ENCODE measurements around the gene INTS15.

The INTS15 gene

GRCh38 chr7:6563936-6564770 is 25.7 kb upstream of the INTS15 start:
- DNase-seq (ENCODE audit: low spot score): no peak
- TF ChIP-seq, protein P1, sequence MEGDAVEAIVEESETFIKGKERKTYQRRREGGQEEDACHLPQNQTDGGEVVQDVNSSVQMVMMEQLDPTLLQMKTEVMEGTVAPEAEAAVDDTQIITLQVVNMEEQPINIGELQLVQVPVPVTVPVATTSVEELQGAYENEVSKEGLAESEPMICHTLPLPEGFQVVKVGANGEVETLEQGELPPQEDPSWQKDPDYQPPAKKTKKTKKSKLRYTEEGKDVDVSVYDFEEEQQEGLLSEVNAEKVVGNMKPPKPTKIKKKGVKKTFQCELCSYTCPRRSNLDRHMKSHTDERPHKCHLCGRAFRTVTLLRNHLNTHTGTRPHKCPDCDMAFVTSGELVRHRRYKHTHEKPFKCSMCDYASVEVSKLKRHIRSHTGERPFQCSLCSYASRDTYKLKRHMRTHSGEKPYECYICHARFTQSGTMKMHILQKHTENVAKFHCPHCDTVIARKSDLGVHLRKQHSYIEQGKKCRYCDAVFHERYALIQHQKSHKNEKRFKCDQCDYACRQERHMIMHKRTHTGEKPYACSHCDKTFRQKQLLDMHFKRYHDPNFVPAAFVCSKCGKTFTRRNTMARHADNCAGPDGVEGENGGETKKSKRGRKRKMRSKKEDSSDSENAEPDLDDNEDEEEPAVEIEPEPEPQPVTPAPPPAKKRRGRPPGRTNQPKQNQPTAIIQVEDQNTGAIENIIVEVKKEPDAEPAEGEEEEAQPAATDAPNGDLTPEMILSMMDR (IDR thresholded peaks at IDR 0.05; ENCODE audit: extremely low read depth, insufficient read depth, missing control alignments): no peak
- in situ Hi-C loops (cut with MboI; ENCODE audit: low pct_unique_long_range_greater_than_20kb, low sequenced_read_pairs, unreplicated experiment): no loop called here

DNA sequence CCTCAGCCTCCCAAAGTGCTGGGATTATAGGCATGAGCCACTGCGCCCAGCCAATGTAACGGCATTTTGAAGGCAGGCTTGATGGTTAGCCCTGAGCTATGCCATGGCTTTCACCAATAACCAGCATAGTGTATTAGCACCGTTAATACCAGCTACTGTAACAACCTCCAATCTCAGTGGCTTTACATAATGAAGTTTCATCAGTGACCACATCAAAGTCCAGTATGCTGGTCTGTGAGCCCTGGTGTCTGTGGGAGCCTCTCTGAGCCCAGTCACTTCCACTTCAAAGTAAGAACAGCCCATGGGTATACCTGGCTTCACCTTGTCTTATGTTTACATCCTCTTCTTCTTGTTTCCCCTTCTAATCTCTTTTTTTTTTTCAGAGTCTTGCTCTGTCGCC is 24.2 kb upstream of the INTS15 start:
- TF ChIP-seq, protein P1 (IDR thresholded peaks at IDR 0.05; ENCODE audit: extremely low read depth, insufficient read depth, missing control alignments): no peak
- no peak for DNase-seq (ENCODE audit: low spot score)
- in situ Hi-C loops (cut with MboI; ENCODE audit: low pct_unique_long_range_greater_than_20kb, low sequenced_read_pairs, unreplicated experiment): no loop called here

GRCh38 chr7:6567886-6568285 is 21.9 kb upstream of the INTS15 start:
- DNase-seq (ENCODE audit: low spot score): no peak
- TF ChIP-seq, protein P1 (IDR thresholded peaks at IDR 0.05; ENCODE audit: extremely low read depth, insufficient read depth, missing control alignments): no peak
- in situ Hi-C loops (cut with MboI; ENCODE audit: low pct_unique_long_range_greater_than_20kb, low sequenced_read_pairs, unreplicated experiment): no loop called here

DNA sequence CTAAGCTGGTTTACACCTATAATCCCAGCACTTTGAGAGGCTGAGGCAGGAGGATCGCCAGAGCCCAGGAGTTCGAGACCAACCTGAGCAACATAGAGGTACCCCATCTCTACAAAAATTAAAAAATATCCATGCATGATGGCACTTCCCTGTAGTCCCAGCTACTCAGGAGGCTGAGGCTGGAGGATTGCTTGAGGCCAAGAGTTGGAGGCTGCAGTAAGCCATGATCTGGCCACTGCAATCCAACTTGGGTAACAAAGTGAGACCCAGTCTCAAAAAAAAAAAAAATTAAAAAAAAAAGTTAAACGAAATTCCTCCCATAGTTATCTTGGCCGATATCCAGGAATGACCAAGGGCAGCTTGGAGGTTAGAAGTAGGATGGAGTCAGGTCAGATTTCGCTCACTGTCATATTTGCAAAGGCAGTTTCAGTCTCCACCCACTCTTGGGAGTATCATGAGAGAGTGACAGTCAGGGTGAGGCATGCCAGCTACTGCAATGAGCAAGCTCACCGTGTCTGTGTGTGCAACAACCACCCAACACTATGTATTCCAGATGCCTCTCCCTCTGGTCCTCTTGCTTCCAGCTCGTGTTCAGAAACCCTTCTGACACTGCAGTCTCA is 18.6 kb upstream of the INTS15 start:
- in situ Hi-C loops (cut with MboI; ENCODE audit: low pct_unique_long_range_greater_than_20kb, low sequenced_read_pairs, unreplicated experiment): no loop called here
- no peak for DNase-seq (ENCODE audit: low spot score)
- TF ChIP-seq, protein P1 (IDR thresholded peaks at IDR 0.05; ENCODE audit: extremely low read depth, insufficient read depth, missing control alignments): no peak

DNA sequence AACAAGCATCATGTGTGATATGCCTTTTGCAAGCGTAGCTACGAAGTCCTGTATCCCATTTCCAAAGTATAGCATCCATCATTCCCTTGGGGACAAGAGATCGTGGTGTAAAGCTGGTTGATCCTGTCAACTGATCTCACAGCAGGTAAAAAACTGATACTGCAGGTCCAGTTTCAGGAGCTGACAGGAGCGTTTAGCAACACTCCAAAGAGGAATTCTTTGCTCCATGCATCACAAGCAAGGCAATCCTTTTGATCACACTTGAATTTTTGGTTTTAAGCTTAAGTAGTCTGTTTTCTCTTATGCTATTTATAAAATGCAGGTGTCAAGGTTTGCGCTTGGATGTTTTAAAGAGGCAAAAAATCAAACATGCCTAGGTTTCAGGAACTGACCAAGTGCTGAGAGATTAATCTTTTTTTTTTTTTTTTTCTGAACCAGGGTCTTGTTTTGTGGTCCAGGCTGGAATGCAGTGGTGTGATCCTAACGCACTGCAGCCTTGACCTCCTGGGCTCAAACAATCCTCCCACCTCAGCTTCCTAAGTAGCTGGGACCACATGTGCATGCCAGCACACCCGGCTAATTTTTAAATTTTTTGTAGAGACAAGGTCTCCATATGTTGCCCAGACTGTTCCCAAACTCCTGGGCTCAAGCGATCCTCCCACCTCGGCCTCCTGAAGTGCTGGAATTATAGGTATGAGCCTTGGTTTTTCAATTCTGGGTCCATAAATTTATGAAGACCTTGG is 14.4 kb upstream of the INTS15 start:
- TF ChIP-seq, protein P1 (IDR thresholded peaks at IDR 0.05; ENCODE audit: extremely low read depth, insufficient read depth, missing control alignments): no peak
- in situ Hi-C loops (cut with MboI; ENCODE audit: low pct_unique_long_range_greater_than_20kb, low sequenced_read_pairs, unreplicated experiment): loop anchor here (25.0 kb wide), 1 partner anchor 262 kb away; the partner anchor contains the start of gene CCZ1B
- DNase-seq (ENCODE audit: low spot score): no peak
